Measurements from ENCODE around the gene HINFP.

The HINFP gene

GRCh38 chr11:119106564-119107537 lies 14.5 kb upstream of the HINFP start, which contains the start of gene C2CD2L:
Gene C2CD2L (plus strand): TSS chr11:119107344. CDS start chr11:119107742, 398 bp downstream.
- no peak for TF ChIP-seq USF1 (IDR thresholded peaks at IDR 0.05)
- TF ChIP-seq TAF1 (IDR thresholded peaks at IDR 0.05; ENCODE audit: low read depth) = peak; percentile 76
- TF ChIP-seq ZBTB7A (IDR thresholded peaks at IDR 0.05; ENCODE audit: low read depth) = peak; percentile 49; the same call in 1 of the 2 replicates
- peak; percentile 26; the same call in 1 of the 2 replicates for TF ChIP-seq TCF12 (IDR thresholded peaks at IDR 0.05; ENCODE audit: low read depth)
- 0 out of 2 replicates have a peak, but pooled peaks have one; percentile 11 for TF ChIP-seq EP300 (IDR thresholded peaks at IDR 0.05; ENCODE audit: borderline replicate concordance)
- 0 out of 2 replicates have a peak, but pooled peaks have one; percentile 9 for TF ChIP-seq NFIC (IDR thresholded peaks at IDR 0.05)
- TF ChIP-seq CEBPB (IDR thresholded peaks at IDR 0.05) = no peak
- TF ChIP-seq FOXM1 (IDR thresholded peaks at IDR 0.05; ENCODE audit: borderline replicate concordance, low read depth) = no peak

- TF ChIP-seq RAD21 (IDR thresholded peaks at IDR 0.05; ENCODE audit: low read depth) (no peak), FOXM1 (IDR thresholded peaks at IDR 0.05; ENCODE audit: borderline replicate concordance, low read depth) (no peak), ZBTB7A (IDR thresholded peaks at IDR 0.05; ENCODE audit: low read depth) (no peak), TCF12 (IDR thresholded peaks at IDR 0.05; ENCODE audit: low read depth) (no peak)
These were observed 13.7 kb upstream of the HINFP start for GRCh38 chr11:119107538-119108145.

- TF ChIP-seq MAX (IDR thresholded peaks at IDR 0.05) (peak; percentile 64), USF1 (IDR thresholded peaks at IDR 0.05) (no peak), ZBTB7A (IDR thresholded peaks at IDR 0.05; ENCODE audit: low read depth) (peak; percentile 36; the same call in 1 of the 2 replicates), FOXM1 (IDR thresholded peaks at IDR 0.05; ENCODE audit: borderline replicate concordance, low read depth) (no peak), TCF12 (IDR thresholded peaks at IDR 0.05; ENCODE audit: low read depth) (peak; percentile 45; the same call in 1 of the 2 replicates), CEBPB (IDR thresholded peaks at IDR 0.05) (no peak), TEAD4 (IDR thresholded peaks at IDR 0.05) (0 out of 2 replicates have a peak, but pooled peaks have one; percentile 27)
These were observed 13.1 kb upstream of the HINFP start for GRCh38 chr11:119108146-119108856.

GRCh38 chr11:119108857-119109221 lies 12.5 kb upstream of the HINFP start:
- no peak for TF ChIP-seq CREB1 (IDR thresholded peaks at IDR 0.05; ENCODE audit: low read depth)
- no peak for TF ChIP-seq TAF1 (IDR thresholded peaks at IDR 0.05; ENCODE audit: low read depth)
- TF ChIP-seq ZBTB7A (IDR thresholded peaks at IDR 0.05; ENCODE audit: low read depth) = no peak
- TF ChIP-seq REST (IDR thresholded peaks at IDR 0.05; ENCODE audit: low read depth) = no peak

- no peak for TF ChIP-seq CREB1 (IDR thresholded peaks at IDR 0.05; ENCODE audit: low read depth)
- no peak for TF ChIP-seq REST (IDR thresholded peaks at IDR 0.05; ENCODE audit: low read depth)
- no peak for TF ChIP-seq TCF12 (IDR thresholded peaks at IDR 0.05; ENCODE audit: low read depth)
- no peak for TF ChIP-seq TEAD4 (IDR thresholded peaks at IDR 0.05)
- no peak for TF ChIP-seq CEBPB (IDR thresholded peaks at IDR 0.05)
- no peak for TF ChIP-seq USF1 (IDR thresholded peaks at IDR 0.05)
- TF ChIP-seq EP300 (IDR thresholded peaks at IDR 0.05; ENCODE audit: borderline replicate concordance) = no peak
- no peak for TF ChIP-seq FOXM1 (IDR thresholded peaks at IDR 0.05; ENCODE audit: borderline replicate concordance, low read depth)
- no peak for TF ChIP-seq ZBTB7A (IDR thresholded peaks at IDR 0.05; ENCODE audit: low read depth)
- TF ChIP-seq YY1 (IDR thresholded peaks at IDR 0.05; ENCODE audit: low read depth) = no peak
- no peak for TF ChIP-seq TAF1 (IDR thresholded peaks at IDR 0.05; ENCODE audit: low read depth)
- TF ChIP-seq EGR1 (IDR thresholded peaks at IDR 0.05) = no peak
- no peak for TF ChIP-seq MAX (IDR thresholded peaks at IDR 0.05)
These were observed 11.5 kb upstream of the HINFP start for GRCh38 chr11:119109843-119110242.
